ENCODE results near the gene AAR2.

GRCh38 chr20:36200451-36200850 lies 35.8 kb upstream of the AAR2 start:
- TF ChIP-seq YY1 (IDR thresholded peaks at IDR 0.05; ENCODE audit: insufficient read depth, insufficient read length) (no peak), ZNF274 (IDR thresholded peaks at IDR 0.05; ENCODE audit: low read depth, low read length) (no peak), SUZ12 (IDR thresholded peaks at IDR 0.05; ENCODE audit: extremely low read depth, insufficient read depth, insufficient read length) (no peak)

All from NT2/D1 (cell line).